GM18498 (cell line): ENCODE results near the gene ABLIM2.

Experiments
- ATAC-seq: cut with Tn5 transposase; IDR thresholded peaks from one replicate; pipeline ENCODE4 v1.9.1; 2021; ENCODE audit warnings: mild to moderate bottlenecking, moderate library complexity; ENCODE audit not compliant: unreplicated experiment

Gene ABLIM2

GRCh38 chr4:8050555-8051206 lies 107.9 kb downstream of the ABLIM2 start:
- no peak for ATAC-seq

GRCh38 chr4:8050180-8050554 lies 108.4 kb downstream of the ABLIM2 start:
- ATAC-seq, result no peak

- ATAC-seq, result no peak
Observed at GRCh38 chr4:8048856-8049676, 109.5 kb downstream of the ABLIM2 start.

- ATAC-seq, result no peak
Observed at GRCh38 chr4:8047837-8048678, 110.6 kb downstream of the ABLIM2 start.

- no peak for ATAC-seq
Observed at GRCh38 chr4:8046925-8047541, 111.6 kb downstream of the ABLIM2 start.

- no peak for ATAC-seq
Observed at GRCh38 chr4:8045909-8046308, 112.7 kb downstream of the ABLIM2 start.

GRCh38 chr4:8044699-8045098 lies 113.9 kb downstream of the ABLIM2 start:
- no peak for ATAC-seq

- ATAC-seq, result no peak
Observed at GRCh38 chr4:8044244-8044643, 114.4 kb downstream of the ABLIM2 start.

- no peak for ATAC-seq
Observed at GRCh38 chr4:8043596-8043995, 115.0 kb downstream of the ABLIM2 start.

GRCh38 chr4:8041868-8042267 lies 116.7 kb downstream of the ABLIM2 start:
- ATAC-seq, result no peak

GRCh38 chr4:8041172-8041571 lies 117.4 kb downstream of the ABLIM2 start:
- no peak for ATAC-seq

GRCh38 chr4:8040607-8041006 lies 118.0 kb downstream of the ABLIM2 start:
- no peak for ATAC-seq

- ATAC-seq, result no peak
Observed at GRCh38 chr4:8039853-8040252, 118.8 kb downstream of the ABLIM2 start.

- ATAC-seq, result no peak
Observed at GRCh38 chr4:8039290-8039689, 119.3 kb downstream of the ABLIM2 start.

GRCh38 chr4:8038719-8039251 lies 119.8 kb downstream of the ABLIM2 start:
- ATAC-seq, result no peak

GRCh38 chr4:8038083-8038482 lies 120.5 kb downstream of the ABLIM2 start:
- ATAC-seq, result no peak

- no peak for ATAC-seq
Observed at GRCh38 chr4:8037150-8037769, 121.4 kb downstream of the ABLIM2 start.

GRCh38 chr4:8035371-8035780 lies 123.2 kb downstream of the ABLIM2 start:
- ATAC-seq, result no peak

- no peak for ATAC-seq
Observed at GRCh38 chr4:8033829-8034528, 124.6 kb downstream of the ABLIM2 start.
